ENCODE results near the gene IQSEC1. TPM values are rescaled to one million over a fixed set of nuclear protein-coding genes. Genes with fewer than 3 reads are reported as not detected.

IQSEC1 gene
- total RNA-seq, 4 donors from 2014 or later, result 31.9 to 35.8 (median 34.8) TPM

GRCh38 chr3:13072239-13072599 is 1.0 kb downstream of the IQSEC1 start:
- DNase-seq (ENCODE audit: low spot score in 2 of 2), result no peak
- 36 to 74% methylated on average over 10 to 13 of the region's 14 CpGs for WGBS, 2 donors
- TF ChIP-seq POLR2A (IDR thresholded peaks at IDR 0.05), result no peak
- no peak for TF ChIP-seq CTCF (IDR thresholded peaks at IDR 0.05)
- no peak overlapping the region for H3K4me3 ChIP-seq (ENCODE audit: low read depth, poor library complexity, severe bottlenecking)
- intact Hi-C loops (cut with DNase I; ENCODE audit: low total_unique reads), result no loop called here

GRCh38 chr3:13071695-13072094 is 1.5 kb downstream of the IQSEC1 start:
- intact Hi-C loops (cut with DNase I; ENCODE audit: low total_unique reads), result no loop called here
- no peak overlapping the region for H3K4me3 ChIP-seq (ENCODE audit: low read depth, poor library complexity, severe bottlenecking)
- DNase-seq (ENCODE audit: low spot score in 2 of 2), result no peak
- 87 to 96% methylated on average over 6 to 12 of the region's 13 CpGs for WGBS, 2 donors
- no peak for TF ChIP-seq POLR2A (IDR thresholded peaks at IDR 0.05)
- TF ChIP-seq CTCF (IDR thresholded peaks at IDR 0.05), result no peak

GRCh38 chr3:13070391-13071070 is 2.7 kb downstream of the IQSEC1 start:
- no peak for DNase-seq (ENCODE audit: low spot score in 2 of 2)
- H3K4me3 ChIP-seq (ENCODE audit: low read depth, poor library complexity, severe bottlenecking), result no peak overlapping the region
- intact Hi-C loops (cut with DNase I; ENCODE audit: low total_unique reads), result no loop called here
- WGBS, 2 donors, result 85 to 95% methylated on average over 10 to 11 of the region's 11 CpGs
- TF ChIP-seq CTCF (IDR thresholded peaks at IDR 0.05) (no peak), POLR2A (IDR thresholded peaks at IDR 0.05) (no peak)

GRCh38 chr3:13069495-13069894 is 3.7 kb downstream of the IQSEC1 start:
- no peak overlapping the region for H3K4me3 ChIP-seq (ENCODE audit: low read depth, poor library complexity, severe bottlenecking)
- no peak for DNase-seq (ENCODE audit: low spot score in 2 of 2)
- intact Hi-C loops (cut with DNase I; ENCODE audit: low total_unique reads), result no loop called here
- TF ChIP-seq POLR2A (IDR thresholded peaks at IDR 0.05), result no peak
- 94 to 100% methylated on average over 4 of the region's 4 CpGs for WGBS, 2 donors

GRCh38 chr3:13068269-13069010 is 4.8 kb downstream of the IQSEC1 start:
- 69 to 70% methylated on average over 4 of the region's 4 CpGs for WGBS, 2 donors
- intact Hi-C loops (cut with DNase I; ENCODE audit: low total_unique reads), result no loop called here
- DNase-seq (ENCODE audit: low spot score in 2 of 2), result no peak

More at GRCh38 chr3:13068269-13069010, 4.8 kb downstream of the IQSEC1 start:
- no peak overlapping the region for H3K4me3 ChIP-seq (ENCODE audit: low read depth, poor library complexity, severe bottlenecking)
- TF ChIP-seq POLR2A (IDR thresholded peaks at IDR 0.05), result no peak
- no peak for TF ChIP-seq CTCF (IDR thresholded peaks at IDR 0.05)

All from lower leg skin (tissue), 4 donors.